ENCODE results near the gene MOV10. TPM values are rescaled to one million over a fixed set of nuclear protein-coding genes. Genes with fewer than 3 reads are reported as not detected.

MOV10 gene
- total and polyA plus RNA-seq, 2 of the 13 experiments (the other 11 are each of a cell fraction or from before 2014, with no cell fraction given): 56.4 to 58.2 TPM

DNA sequence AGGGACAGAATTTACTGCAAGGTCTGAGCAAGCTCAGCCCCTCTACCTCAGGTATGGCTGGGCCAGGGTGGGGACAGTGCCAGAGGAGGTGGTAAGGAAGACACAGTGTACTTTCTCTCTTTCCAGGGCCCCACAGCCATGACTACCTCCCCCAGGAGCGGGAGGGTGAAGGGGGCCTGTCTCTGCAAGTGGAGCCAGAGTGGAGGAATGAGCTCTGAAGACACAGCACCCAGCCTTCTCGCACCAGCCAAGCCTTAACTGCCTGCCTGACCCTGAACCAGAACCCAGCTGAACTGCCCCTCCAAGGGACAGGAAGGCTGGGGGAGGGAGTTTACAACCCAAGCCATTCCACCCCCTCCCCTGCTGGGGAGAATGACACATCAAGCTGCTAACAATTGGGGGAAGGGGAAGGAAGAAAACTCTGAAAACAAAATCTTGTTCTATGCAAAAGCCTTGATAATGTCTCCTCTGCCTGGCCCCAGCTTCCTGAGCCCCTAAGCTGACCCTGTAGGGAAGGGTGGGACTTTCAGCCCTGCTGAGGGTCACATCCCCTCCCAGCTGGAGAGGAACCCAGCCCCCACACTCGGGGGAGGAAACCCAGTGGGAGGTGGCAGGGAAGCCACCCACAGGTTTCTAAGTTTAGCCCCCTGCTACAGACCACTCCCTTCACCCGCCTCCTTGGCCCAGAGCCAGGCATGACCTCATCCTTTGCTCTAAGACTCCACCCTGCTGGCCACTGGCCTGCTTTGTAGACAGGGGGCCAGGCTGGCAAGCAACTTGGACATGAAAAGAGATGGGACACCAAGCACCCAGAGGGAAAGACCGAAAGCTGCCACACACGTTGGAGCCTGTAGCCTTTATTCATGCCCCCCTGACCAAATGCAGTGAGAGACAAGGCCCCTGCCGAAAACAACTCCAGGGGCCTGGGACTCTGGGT lies 26.1 kb downstream of the MOV10 start (continued):
- TF ChIP-seq ZMYM2 (CRISPR knock-in tag; IDR thresholded peaks at IDR 0.05): 0 out of 2 replicates have a peak, but pooled peaks have one; percentile 48
- TF ChIP-seq, protein P1, sequence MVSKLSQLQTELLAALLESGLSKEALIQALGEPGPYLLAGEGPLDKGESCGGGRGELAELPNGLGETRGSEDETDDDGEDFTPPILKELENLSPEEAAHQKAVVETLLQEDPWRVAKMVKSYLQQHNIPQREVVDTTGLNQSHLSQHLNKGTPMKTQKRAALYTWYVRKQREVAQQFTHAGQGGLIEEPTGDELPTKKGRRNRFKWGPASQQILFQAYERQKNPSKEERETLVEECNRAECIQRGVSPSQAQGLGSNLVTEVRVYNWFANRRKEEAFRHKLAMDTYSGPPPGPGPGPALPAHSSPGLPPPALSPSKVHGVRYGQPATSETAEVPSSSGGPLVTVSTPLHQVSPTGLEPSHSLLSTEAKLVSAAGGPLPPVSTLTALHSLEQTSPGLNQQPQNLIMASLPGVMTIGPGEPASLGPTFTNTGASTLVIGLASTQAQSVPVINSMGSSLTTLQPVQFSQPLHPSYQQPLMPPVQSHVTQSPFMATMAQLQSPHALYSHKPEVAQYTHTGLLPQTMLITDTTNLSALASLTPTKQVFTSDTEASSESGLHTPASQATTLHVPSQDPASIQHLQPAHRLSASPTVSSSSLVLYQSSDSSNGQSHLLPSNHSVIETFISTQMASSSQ (IDR thresholded peaks at IDR 0.05; ENCODE audit: low read depth): 0 out of 2 replicates have a peak, but pooled peaks have one; percentile 20
- TF ChIP-seq, protein P1 (CRISPR knock-in tag; IDR thresholded peaks at IDR 0.05; ENCODE audit: borderline replicate concordance): no peak
- peak; percentile 23; the same call in 1 of the 2 replicates for TF ChIP-seq ZNF574 (CRISPR knock-in tag; IDR thresholded peaks at IDR 0.05)
- TF ChIP-seq, protein P2, sequence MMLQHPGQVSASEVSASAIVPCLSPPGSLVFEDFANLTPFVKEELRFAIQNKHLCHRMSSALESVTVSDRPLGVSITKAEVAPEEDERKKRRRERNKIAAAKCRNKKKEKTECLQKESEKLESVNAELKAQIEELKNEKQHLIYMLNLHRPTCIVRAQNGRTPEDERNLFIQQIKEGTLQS (CRISPR knock-in tag; IDR thresholded peaks at IDR 0.05): 0 out of 2 replicates have a peak, but pooled peaks have one; percentile 23
- TF ChIP-seq, protein P3, sequence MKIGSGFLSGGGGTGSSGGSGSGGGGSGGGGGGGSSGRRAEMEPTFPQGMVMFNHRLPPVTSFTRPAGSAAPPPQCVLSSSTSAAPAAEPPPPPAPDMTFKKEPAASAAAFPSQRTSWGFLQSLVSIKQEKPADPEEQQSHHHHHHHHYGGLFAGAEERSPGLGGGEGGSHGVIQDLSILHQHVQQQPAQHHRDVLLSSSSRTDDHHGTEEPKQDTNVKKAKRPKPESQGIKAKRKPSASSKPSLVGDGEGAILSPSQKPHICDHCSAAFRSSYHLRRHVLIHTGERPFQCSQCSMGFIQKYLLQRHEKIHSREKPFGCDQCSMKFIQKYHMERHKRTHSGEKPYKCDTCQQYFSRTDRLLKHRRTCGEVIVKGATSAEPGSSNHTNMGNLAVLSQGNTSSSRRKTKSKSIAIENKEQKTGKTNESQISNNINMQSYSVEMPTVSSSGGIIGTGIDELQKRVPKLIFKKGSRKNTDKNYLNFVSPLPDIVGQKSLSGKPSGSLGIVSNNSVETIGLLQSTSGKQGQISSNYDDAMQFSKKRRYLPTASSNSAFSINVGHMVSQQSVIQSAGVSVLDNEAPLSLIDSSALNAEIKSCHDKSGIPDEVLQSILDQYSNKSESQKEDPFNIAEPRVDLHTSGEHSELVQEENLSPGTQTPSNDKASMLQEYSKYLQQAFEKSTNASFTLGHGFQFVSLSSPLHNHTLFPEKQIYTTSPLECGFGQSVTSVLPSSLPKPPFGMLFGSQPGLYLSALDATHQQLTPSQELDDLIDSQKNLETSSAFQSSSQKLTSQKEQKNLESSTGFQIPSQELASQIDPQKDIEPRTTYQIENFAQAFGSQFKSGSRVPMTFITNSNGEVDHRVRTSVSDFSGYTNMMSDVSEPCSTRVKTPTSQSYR (CRISPR knock-in tag; IDR thresholded peaks at IDR 0.05; ENCODE audit: borderline replicate concordance): peak; percentile 84
- no peak for TF ChIP-seq RCOR2 (CRISPR knock-in tag; IDR thresholded peaks at IDR 0.05)
- no peak for TF ChIP-seq SOX6 (IDR thresholded peaks at IDR 0.05)
- peak; percentile 53 for TF ChIP-seq SOX6 (CRISPR knock-in tag; IDR thresholded peaks at IDR 0.05)
- peak; percentile 39; the same call in 1 of the 2 replicates for TF ChIP-seq ZNF350 (CRISPR knock-in tag; IDR thresholded peaks at IDR 0.05; ENCODE audit: borderline replicate concordance, low read depth)
- TF ChIP-seq ZNF10 (CRISPR knock-in tag; IDR thresholded peaks at IDR 0.05; ENCODE audit: borderline replicate concordance, low read depth): no peak
- TF ChIP-seq ARID5B (CRISPR knock-in tag; IDR thresholded peaks at IDR 0.05): peak; percentile 31; the same call in 1 of the 2 replicates
- TF ChIP-seq FOXJ3 (CRISPR knock-in tag; IDR thresholded peaks at IDR 0.05; ENCODE audit: borderline replicate concordance): no peak
